K562 (cell line): ENCODE data around the gene AKT2. TPM values are rescaled to one million over a fixed set of nuclear protein-coding genes. Genes with fewer than 3 reads are reported as not detected.

ENCODE experiments used
- ATAC-seq: fragments of 200-7000 bp; cut with Tn5 transposase; 3 replicates; pipeline ENCODE4 v1.9.1; 2020; ENCODE audit warnings: moderate library complexity
- BruUV-seq: library from RNA; stranded (reverse); fragments of 400-500 nt; replicated peaks from 2 replicates; lab custom pipeline; 2021; lab: Mats Ljungman, UMichigan
- CTCF ChIA-PET: fragments of 300-600 bp; formaldehyde crosslinking; extraction: SDS; loops from one replicate; lab custom pipeline; 2021; ENCODE audit warnings: low intra/inter-chr PET ratio; lab: Yijun Ruan, JAX
- POLR2A ChIA-PET: fragments of 300-600, 350-650 bp; sonication (Branson Sonifier 250); formaldehyde crosslinking; extraction: SDS; loops from one replicate; lab custom pipeline; 2021; ENCODE audit warnings: antibody characterized with exemption, inconsistent platforms; lab: Yijun Ruan, JAX
- DNase-seq, 4 experiments: peaks; one replicate each; pipeline versions ENCODE4 v3.0.0 to v3.0.0-alpha.2; 2011 to 2018; ENCODE audit warnings: low spot score in 3 of 4, mixed read lengths in 3 of 4; ENCODE audit errors: extremely low read depth in 1 of 4
- FAIRE-seq: peaks from 2 replicates; lab custom pipeline; 2011; peaks lifted over from hg19 to GRCh38; lab: Jason Lieb, UNC
- H2AFZ ChIP-seq: 2 replicates; pipeline ENCODE4 v1.6.0; 2011; ENCODE audit warnings: low read depth, low read length, control low read depth, inconsistent platforms
- H3K27ac ChIP-seq: fragments of 200-600 bp; 3 replicates; pipeline ENCODE4 v1.8.0; 2011; ENCODE audit warnings: low read depth, mild to moderate bottlenecking, control low read depth, inconsistent platforms, low read length, moderate library complexity, mixed read lengths; ENCODE audit errors: extremely low read depth
- H3K27me3 ChIP-seq, 2 experiments: fragments of 300-600 bp in 1 of 2; 2 replicates in 1 of 2; 3 replicates in 1 of 2; pipeline versions ENCODE4 v1.6.0 to v1.8.0; 2011; ENCODE audit warnings: inconsistent platforms in 2 of 2, low read length in 2 of 2, mild to moderate bottlenecking in 1 of 2, mixed read lengths in 1 of 2, moderate library complexity in 1 of 2; ENCODE audit not compliant: control insufficient read depth in 2 of 2, insufficient read depth in 2 of 2
- H3K36me3 ChIP-seq: fragments of 300-600 bp; 3 replicates; pipeline ENCODE4 v1.8.0; 2011; ENCODE audit warnings: mild to moderate bottlenecking, low read length, inconsistent platforms; ENCODE audit not compliant: control insufficient read depth, insufficient read depth
- H3K4me1 ChIP-seq, 2 experiments: fragments of 200-600 bp in 1 of 2; replicated peaks in 1 of 2; 2 replicates in 1 of 2; 3 replicates in 1 of 2; pipeline versions ENCODE4 v1.5.1 to v1.8.0; 2011; ENCODE audit warnings: inconsistent platforms in 2 of 2, low read length in 2 of 2, mild to moderate bottlenecking in 1 of 2, mixed read lengths in 1 of 2, moderate library complexity in 1 of 2; ENCODE audit not compliant: control insufficient read depth in 2 of 2, insufficient read depth in 2 of 2
- H3K4me2 ChIP-seq: 2 replicates; pipeline ENCODE4 v1.6.1; 2011; ENCODE audit warnings: low read length, control low read depth, inconsistent platforms, mixed read lengths; ENCODE audit not compliant: insufficient read depth
- H3K4me3 ChIP-seq: fragments of 200-600 bp; sonication (generic), shearing (Covaris generic); 2 replicates; pipeline ENCODE4 v1.5.1; 2016; ENCODE audit warnings: control low read depth, inconsistent platforms
- H3K79me2 ChIP-seq: fragments of 200-600 bp; 3 replicates; pipeline ENCODE4 v1.8.0; 2011; ENCODE audit warnings: low read length, inconsistent platforms; ENCODE audit not compliant: control insufficient read depth, insufficient read depth
- H3K9ac ChIP-seq, 2 experiments: 2 replicates each; pipeline versions ENCODE4 v1.6.0 to v1.6.1; 2011; ENCODE audit warnings: low read depth in 2 of 2, low read length in 2 of 2, control low read depth in 1 of 2, inconsistent platforms in 1 of 2, mild to moderate bottlenecking in 1 of 2, mixed read lengths in 1 of 2; ENCODE audit not compliant: insufficient read depth in 1 of 2
- H3K9me1 ChIP-seq: one replicate; pipeline ENCODE4 v1.6.0; 2011; ENCODE audit warnings: inconsistent platforms, mild to moderate bottlenecking, low read length, moderate library complexity; ENCODE audit not compliant: control insufficient read depth, insufficient read depth
- H3K9me3 ChIP-seq: replicated peaks from 2 replicates; pipeline ENCODE4 v1.5.1; 2011; ENCODE audit warnings: low read depth, low read length, inconsistent platforms; ENCODE audit not compliant: control insufficient read depth, insufficient read depth
- H4K20me1 ChIP-seq: replicated peaks from 2 replicates; pipeline ENCODE4 v1.6.1; 2011; ENCODE audit warnings: low read length, inconsistent platforms, mixed read lengths; ENCODE audit not compliant: control insufficient read depth, insufficient read depth
- CHD2 ChIP-seq: IDR thresholded peaks from 2 replicates; pipeline ENCODE4 v1.6.1; 2011; ENCODE audit warnings: low read depth, low read length
- E2F5 ChIP-seq: sonication (generic); formaldehyde crosslinking; IDR thresholded peaks from 2 replicates; pipeline ENCODE4 v1.8.0; 2022; ENCODE audit warnings: mild to moderate bottlenecking, missing genetic modification reagents
- FOXP4 ChIP-seq: sonication (generic); formaldehyde crosslinking; IDR thresholded peaks from 2 replicates; pipeline ENCODE4 v1.8.0; 2022; ENCODE audit warnings: mild to moderate bottlenecking, missing genetic modification reagents, borderline replicate concordance
- HMBOX1 ChIP-seq: sonication (generic); IDR thresholded peaks from 2 replicates; pipeline ENCODE4 v1.6.1; 2016
- HOXB6 ChIP-seq: fragments of 250-450 bp; sonication (Bioruptor Pico); IDR thresholded peaks from 2 replicates; pipeline ENCODE4 v1.5.1; 2022; ENCODE audit warnings: mild to moderate bottlenecking, borderline replicate concordance
- KLF13 ChIP-seq: fragments of 450-650 bp; IDR thresholded peaks from 2 replicates; pipeline ENCODE4 v1.6.1; 2016; ENCODE audit warnings: missing genetic modification characterization, low read depth, mild to moderate bottlenecking, missing compliant biosample characterization, moderate library complexity, borderline replicate concordance
- MBD1 ChIP-seq: fragments of 250-450 bp; sonication (Bioruptor Pico); IDR thresholded peaks from 2 replicates; pipeline ENCODE4 v1.8.0; 2022; ENCODE audit warnings: inconsistent platforms
- NFATC3 ChIP-seq: fragments of 450-650 bp; IDR thresholded peaks from 2 replicates; pipeline ENCODE4 v1.6.1; 2017; ENCODE audit warnings: mild to moderate bottlenecking
- ZNF740 ChIP-seq, 3 experiments: fragments of 200-800 bp in 1 of 3; sonication (Bioruptor generic) in 1 of 3; sonication (generic) in 1 of 3; formaldehyde crosslinking in 1 of 3; IDR thresholded peaks; 2 replicates each; pipeline versions ENCODE4 v1.6.1 to v1.8.0; 2016 to 2022; ENCODE audit warnings: mild to moderate bottlenecking in 2 of 3, missing compliant biosample characterization in 2 of 3, missing genetic modification characterization in 2 of 3, missing genetic modification reagents in 1 of 3
- WGBS: fragments of 100-300 bp; shearing (Covaris generic); methylation state at CpG from one replicate; pipeline ENCODE4 v1.1.6; 2016; ENCODE audit warnings: low coverage, mixed read lengths; ENCODE audit not compliant: insufficient coverage; ENCODE audit errors: missing lambda C conversion rate; 5-methylcytosine and 5-hydroxymethylcytosine counted together
- in situ Hi-C: fragments of 300-500 bp; cut with MboI; formaldehyde crosslinking; loops from 4 replicates; pipeline ENCODE4 v1.15.0; 2018; ENCODE audit warnings: inconsistent platforms, mixed read lengths
- intact Hi-C: fragments of 100-400 bp; cut with micrococcal nuclease; formaldehyde crosslinking; loops from 2 replicates; pipeline ENCODE4 v1.14.2; 2022
- polyA plus RNA-seq, 8 experiments: library from polyadenylated mRNA; depleted of rRNA in 4 of 8; stranded (reverse) in 5 of 8; unstranded in 3 of 8; fragments of >200 nt; fragmentation: Nextera tagmentation in 2 of 8; fragmentation: Illumina TruSeq in 1 of 8; extraction: Ambion mirVana in 2 of 8; extraction: Trizol in 1 of 8; gene quantifications; 2 replicates each; pipeline versions ENCODE4 v1.2.1 to v1.2.3, GENCODE V29; 2011 to 2014; ENCODE audit warnings: inconsistent platforms in 1 of 8, missing spikeins in 1 of 8
- total RNA-seq, 7 experiments: library from RNA; depleted of rRNA in 6 of 7; stranded (reverse); fragments of >200 nt in 6 of 7; fragmentation: Illumina TruSeq in 2 of 7; extraction: Trizol in 2 of 7; gene quantifications; 2 replicates each; pipeline versions ENCODE4 v1.2.1 to v1.2.3, GENCODE V29; 2011 to 2021; ENCODE audit warnings: low replicate concordance in 1 of 7

Gene AKT2
- total and polyA plus RNA-seq, 9 of the 15 experiments (the other 6 are each of a cell fraction or from before 2014, with no cell fraction given): 1.1 to 132 (median 67.7) TPM

- ATAC-seq (peak; percentile 72), DNase-seq (peak; percentile 71 to 91 (median 86))
- TF ChIP-seq HMBOX1 (no peak), ZNF740 (CRISPR knock-in tag; IDR thresholded peaks at IDR 0.05) (0 out of 2 replicates have a peak, but pooled peaks have one; percentile 38), ZNF740 (tag; IDR thresholded peaks at IDR 0.05) (no peak), KLF13 (tag) (no peak), FOXP4 (CRISPR knock-in tag) (no peak), NFATC3 (no peak), E2F5 (CRISPR knock-in tag) (no peak), HOXB6 (no peak), MBD1 (CRISPR knock-in tag) (no peak), CHD2 (no peak)
Observed at GRCh38 chr19:40217934-40218890, 66.9 kb downstream of the AKT2 start, which contains the start of gene TTC9B. TSS of gene TTC9B (minus strand) at chr19:40218384. CDS start at chr19:40218381, 3 bp downstream.

More at GRCh38 chr19:40217934-40218890, 66.9 kb downstream of the AKT2 start, which contains the start of gene TTC9B:
- H3K4me2 ChIP-seq: peak within 1 kb of the TSS; percentile 39; the same call in 1 of the 2 replicates
- H3K4me3 ChIP-seq: no peak within 1 kb of the TSS
- POLR2A ChIA-PET: interaction anchor here (0.6 to 1.8 kb wide), 4 partner anchors 14 to 54 kb away, joined by 3 to 7 read pairs (median 3); no protein-coding TSS in a partner anchor
- 5% methylated on average over 55 of the region's 75 CpGs for WGBS
- peaks cover 6 to 9% of the 10 kb centered on the region in 2 experiments; a peak in 2 of 5 replicates for H3K27me3 ChIP-seq
- H3K79me2 ChIP-seq: no peaks in the 10 kb centered on the region
- H3K36me3 ChIP-seq: no peaks in the 10 kb centered on the region
- peak within 1 kb of the TSS; percentile 68 for H2AFZ ChIP-seq
- H3K9me1 ChIP-seq: no peaks in the 10 kb centered on the region
- H3K9ac ChIP-seq: peak within 1 kb of the TSS in 1 of 2 experiments; percentile 30; a peak in 2 of 4 replicates
- peaks cover 5% of the 10 kb centered on the region for H4K20me1 ChIP-seq
- BruUV-seq: no TSS peak
- FAIRE-seq: no peak
- CTCF ChIA-PET: interaction anchor here (0.6 to 1.0 kb wide), 2 partner anchors 62 to 380 kb away, joined by 3 read pairs; no protein-coding TSS in a partner anchor
- H3K27ac ChIP-seq: no peak within 1 kb of the TSS
- peaks cover 12 to 35% of the 10 kb centered on the region in 2 experiments; a peak in 4 of 5 replicates for H3K4me1 ChIP-seq
- in situ Hi-C loops: no loop called here
- H3K9me3 ChIP-seq: peaks cover 4% of the 10 kb centered on the region; the same call in 1 of the 2 replicates
- intact Hi-C loops: loop anchor here (2.0 kb wide), 1 partner anchor 25 kb away; no protein-coding TSS in a partner anchor
